NT2/D1 (cell line): Measurements from ENCODE around the gene DPH6.

Experiments
- YY1 ChIP-seq: IDR thresholded peaks from 2 replicates; pipeline ENCODE4 v1.6.1; 2011; ENCODE audit not compliant: insufficient read length, insufficient read depth
- ZNF274 ChIP-seq: IDR thresholded peaks from 2 replicates; pipeline ENCODE4 v1.6.1; 2011; ENCODE audit warnings: mild to moderate bottlenecking, low read depth, low read length

GRCh38 chr15:35505141-35505540, 40.8 kb downstream of the DPH6 start:
- TF ChIP-seq ZNF274 (no peak), YY1 (no peak)
